VCaP (cell line): ENCODE data around the gene KDR.

ENCODE experiments used
- H3K27ac ChIP-seq: fragments of 450-650 bp; 2 replicates; pipeline ENCODE4 v1.5.1; 2017
- CTCF ChIP-seq: fragments of 450-650 bp; conservative IDR thresholded peaks from 2 replicates; pipeline ENCODE4 v1.5.1; 2017; ENCODE audit warnings: mild to moderate bottlenecking, moderate library complexity

KDR gene

GRCh38 chr4:55124322-55125076, 896 bp downstream of the KDR start:
- no peak for TF ChIP-seq CTCF
- no peak overlapping the region for H3K27ac ChIP-seq

- no peak for TF ChIP-seq CTCF
- no peak overlapping the region for H3K27ac ChIP-seq
Measured at GRCh38 chr4:55123791-55124190, 1.6 kb downstream of the KDR start.

- H3K27ac ChIP-seq, result peak overlapping the region; percentile 27; the same call in 1 of the 2 replicates
- TF ChIP-seq CTCF, result no peak
Measured at GRCh38 chr4:55122235-55122634, 3.2 kb downstream of the KDR start.

- TF ChIP-seq CTCF, result no peak
- no peak overlapping the region for H3K27ac ChIP-seq
Measured at GRCh38 chr4:55121246-55121645, 4.1 kb downstream of the KDR start.

GRCh38 chr4:55118397-55118796, 7.0 kb downstream of the KDR start:
- no peak overlapping the region for H3K27ac ChIP-seq

GRCh38 chr4:55117511-55117910, 7.9 kb downstream of the KDR start:
- H3K27ac ChIP-seq, result no peak overlapping the region
- TF ChIP-seq CTCF, result no peak

More at GRCh38 chr4:55118397-55118796, 7.0 kb downstream of the KDR start:
- no peak for TF ChIP-seq CTCF

GRCh38 chr4:55116450-55116849, 8.9 kb downstream of the KDR start:
- no peak for TF ChIP-seq CTCF
- no peak overlapping the region for H3K27ac ChIP-seq
